IMR-90 (cell line): ENCODE results near the gene PRR12. TPM values are rescaled to one million over a fixed set of nuclear protein-coding genes. Genes with fewer than 3 reads are reported as not detected.

Experiments
- ATAC-seq: fragments of 200-7000 bp; cut with Tn5 transposase; 2 replicates; pipeline ENCODE4 v1.9.1; 2020; ENCODE audit warnings: low read depth, mild to moderate bottlenecking, moderate library complexity
- BruUV-seq: library from RNA; stranded (reverse); fragments of 400-500 nt; replicated peaks from 2 replicates; lab custom pipeline; 2021; lab: Mats Ljungman, UMichigan
- CTCF ChIA-PET: fragments of 300-600 bp; formaldehyde crosslinking; extraction: SDS; loops from one replicate; lab custom pipeline; 2021; ENCODE audit warnings: antibody characterized with exemption; lab: Yijun Ruan, JAX
- POLR2A ChIA-PET: fragments of 300-600 bp; sonication (Branson Sonifier 250); formaldehyde crosslinking; loops from one replicate; lab custom pipeline; 2022; ENCODE audit warnings: antibody characterized with exemption; ENCODE audit not compliant: unreplicated experiment; lab: Charles Lee
- DNase-seq: peaks from one replicate; pipeline ENCODE4 v3.0.0; 2013
- H2AFZ ChIP-seq: replicated peaks from 2 replicates; pipeline ENCODE3; 2013; ENCODE audit warnings: low read length, mild to moderate bottlenecking; ENCODE audit not compliant: poor library complexity
- H2AK5ac ChIP-seq: 2 replicates; pipeline ENCODE4 v1.6.1; 2013; ENCODE audit warnings: low read depth, low read length, inconsistent platforms
- H2AK9ac ChIP-seq: replicated peaks from 2 replicates; pipeline ENCODE3; 2013; ENCODE audit warnings: mild to moderate bottlenecking, low read depth, low read length, moderate library complexity; ENCODE audit not compliant: poor library complexity
- H2BK120ac ChIP-seq: 2 replicates; pipeline ENCODE4 v1.6.1; 2013; ENCODE audit warnings: low read depth, low read length, inconsistent platforms
- H2BK15ac ChIP-seq: 3 replicates; pipeline ENCODE4 v1.6.1; 2013; ENCODE audit warnings: low read depth, low read length, inconsistent platforms
- H2BK20ac ChIP-seq: 2 replicates; pipeline ENCODE4 v1.6.1; 2013; ENCODE audit warnings: low read depth, mild to moderate bottlenecking, inconsistent platforms, low read length, moderate library complexity
- H2BK5ac ChIP-seq: 2 replicates; pipeline ENCODE4 v1.6.1; 2013; ENCODE audit warnings: mild to moderate bottlenecking, low read depth, low read length, inconsistent platforms; ENCODE audit not compliant: poor library complexity, severe bottlenecking
- H3K14ac ChIP-seq: replicated peaks from 2 replicates; pipeline ENCODE4 v1.6.1; 2013; ENCODE audit warnings: low read depth, low read length, inconsistent platforms
- H3K18ac ChIP-seq: 2 replicates; pipeline ENCODE4 v1.6.1; 2013; ENCODE audit warnings: low read depth, low read length, control low read depth
- H3K23ac ChIP-seq: 2 replicates; pipeline ENCODE4 v1.6.1; 2013; ENCODE audit warnings: low read depth, low read length, inconsistent platforms
- H3K27ac ChIP-seq: 2 replicates; pipeline ENCODE4 v1.5.1; 2013; ENCODE audit warnings: mild to moderate bottlenecking, control low read depth, low read length; ENCODE audit not compliant: insufficient read depth
- H3K27me3 ChIP-seq: 2 replicates; pipeline ENCODE4 v1.6.1; 2013; ENCODE audit warnings: low read length; ENCODE audit not compliant: control insufficient read depth, insufficient read depth
- H3K36me3 ChIP-seq: 2 replicates; pipeline ENCODE4 v1.6.1; 2013; ENCODE audit warnings: low read length, mixed read lengths; ENCODE audit not compliant: control insufficient read depth, insufficient read depth
- H3K4ac ChIP-seq: 2 replicates; pipeline ENCODE4 v1.6.1; 2013; ENCODE audit warnings: low read depth, low read length, inconsistent platforms
- H3K4me1 ChIP-seq: 2 replicates; pipeline ENCODE4 v1.6.1; 2013; ENCODE audit warnings: low read length, mixed read lengths; ENCODE audit not compliant: control insufficient read depth, insufficient read depth
- H3K4me2 ChIP-seq: 2 replicates; pipeline ENCODE4 v1.6.1; 2013; ENCODE audit warnings: low read depth, mild to moderate bottlenecking, control low read depth, low read length, moderate library complexity
- H3K4me3 ChIP-seq: 2 replicates; pipeline ENCODE4 v1.5.1; 2013; ENCODE audit warnings: low read depth, mild to moderate bottlenecking, control low read depth, low read length, moderate library complexity; ENCODE audit not compliant: insufficient read depth
- H3K56ac ChIP-seq: 2 replicates; pipeline ENCODE4 v1.6.1; 2013; ENCODE audit warnings: low read length, inconsistent platforms; ENCODE audit not compliant: insufficient read depth; ENCODE audit errors: extremely low read depth
- H3K79me1 ChIP-seq, 2 experiments: 2 replicates each; pipeline ENCODE4 v1.6.1; 2013; ENCODE audit warnings: low read length in 2 of 2, inconsistent platforms in 1 of 2, low read depth in 1 of 2
- H3K9ac ChIP-seq: 2 replicates; pipeline ENCODE4 v1.6.1; 2013; ENCODE audit warnings: low read depth, low read length, control low read depth
- H3K9me1 ChIP-seq: 2 replicates; pipeline ENCODE4 v1.6.1; 2013; ENCODE audit warnings: low read length, inconsistent platforms; ENCODE audit not compliant: insufficient read depth
- H3K9me3 ChIP-seq: 2 replicates; pipeline ENCODE4 v1.6.1; 2013; ENCODE audit warnings: low read length; ENCODE audit not compliant: control insufficient read depth, insufficient read depth
- H4K20me1 ChIP-seq: 2 replicates; pipeline ENCODE4 v1.6.1; 2013; ENCODE audit warnings: low read length, inconsistent platforms; ENCODE audit not compliant: insufficient read depth
- H4K5ac ChIP-seq: 2 replicates; pipeline ENCODE4 v1.6.1; 2013; ENCODE audit warnings: mild to moderate bottlenecking, low read depth, low read length, control low read depth
- H4K8ac ChIP-seq, 2 experiments: 2 replicates each; pipeline ENCODE4 v1.6.1; 2013; ENCODE audit warnings: low read depth in 2 of 2, low read length in 2 of 2, control low read depth in 1 of 2, inconsistent platforms in 1 of 2
- H4K91ac ChIP-seq: 2 replicates; pipeline ENCODE4 v1.6.1; 2013; ENCODE audit warnings: low read depth, low read length, inconsistent platforms; ENCODE audit not compliant: insufficient read depth
- BHLHE40 ChIP-seq: fragments of 150-350 bp; IDR thresholded peaks from 2 replicates; pipeline ENCODE4 v1.6.1; 2016; ENCODE audit warnings: mild to moderate bottlenecking, low read depth, low read length
- CEBPB ChIP-seq: IDR thresholded peaks from 2 replicates; pipeline ENCODE4 v1.6.1; 2012; ENCODE audit warnings: low read depth, low read length, improper control_type of control experiment
- CHD1 ChIP-seq: IDR thresholded peaks from 2 replicates; pipeline ENCODE4 v1.6.1; 2012; ENCODE audit warnings: low read depth, low read length, improper control_type of control experiment
- FOS ChIP-seq: fragments of 150-350 bp; IDR thresholded peaks from 2 replicates; pipeline ENCODE4 v1.6.1; 2016; ENCODE audit warnings: low read depth, low read length
- MAFK ChIP-seq: IDR thresholded peaks from 2 replicates; pipeline ENCODE4 v1.6.1; 2012; ENCODE audit warnings: low read depth, low read length, improper control_type of control experiment
- MXI1 ChIP-seq: IDR thresholded peaks from 2 replicates; pipeline ENCODE4 v1.6.1; 2012; ENCODE audit warnings: low read depth, mild to moderate bottlenecking, low read length, moderate library complexity, borderline replicate concordance
- NFE2L2 ChIP-seq: fragments of 150-350 bp; IDR thresholded peaks from 2 replicates; pipeline ENCODE4 v1.6.1; 2016; ENCODE audit warnings: low read depth, mild to moderate bottlenecking, low read length
- POLR2A ChIP-seq: IDR thresholded peaks from 2 replicates; pipeline ENCODE4 v1.6.1; 2012; ENCODE audit warnings: mild to moderate bottlenecking, low read depth, low read length
- RAD21 ChIP-seq: IDR thresholded peaks from 2 replicates; pipeline ENCODE4 v1.6.1; 2012; ENCODE audit warnings: low read length, improper control_type of control experiment
- RCOR1 ChIP-seq: IDR thresholded peaks from 2 replicates; pipeline ENCODE4 v1.6.1; 2012; ENCODE audit warnings: mild to moderate bottlenecking, low read length, improper control_type of control experiment; ENCODE audit not compliant: insufficient replicate concordance
- RFX5 ChIP-seq: IDR thresholded peaks from 2 replicates; pipeline ENCODE4 v1.8.0; 2012; ENCODE audit warnings: low read depth, mild to moderate bottlenecking, low read length, moderate library complexity
- SMC3 ChIP-seq: fragments of 150-350 bp; IDR thresholded peaks from 2 replicates; pipeline ENCODE4 v1.6.1; 2016; ENCODE audit warnings: low read depth, mild to moderate bottlenecking, antibody characterized with exemption, low read length, moderate library complexity
- WGBS, 2 experiments: methylation state at CpG; one replicate each; pipeline versions ENCODE4 v1.1.5 to v1.1.7; 2013; ENCODE audit warnings: missing lambda C conversion rate in 2 of 2; ENCODE audit not compliant: insufficient read length in 1 of 2; ENCODE audit errors: extremely low coverage in 2 of 2; 5-methylcytosine and 5-hydroxymethylcytosine counted together
- dilution Hi-C: fragments of 300-500 bp; cut with HindIII; formaldehyde crosslinking; loops from one replicate; pipeline ENCODE4 v1.14.3; 2018; ENCODE audit warnings: low sequenced_read_pairs; ENCODE audit not compliant: unreplicated experiment
- in situ Hi-C: fragments of 300-500 bp; cut with MboI; formaldehyde crosslinking; loops from 3 replicates; pipeline ENCODE4 v1.14.3; 2019; ENCODE audit warnings: low sequenced_read_pairs, inconsistent platforms, mixed read lengths
- intact Hi-C: fragments of 100-400 bp; cut with micrococcal nuclease; formaldehyde crosslinking; loops from 2 replicates; pipeline ENCODE4 v1.10.0; 2022
- polyA plus RNA-seq, 3 experiments: library from polyadenylated mRNA; depleted of rRNA; stranded (reverse); fragments of >200 nt; gene quantifications; 2 replicates each; pipeline ENCODE4 v1.2.3, GENCODE V29; 2012; ENCODE audit warnings: low replicate concordance in 1 of 3
- total RNA-seq: library from RNA; depleted of rRNA; stranded (reverse); fragments of >200 nt; gene quantifications from 2 replicates; pipeline ENCODE4 v1.2.3, GENCODE V29; 2012
- TF ChIP-seq, protein P1 (sequence below): fragments of 150-350 bp; IDR thresholded peaks from 2 replicates; pipeline ENCODE4 v1.6.1; 2017; ENCODE audit warnings: mild to moderate bottlenecking, antibody characterized with exemption, low read length, low read depth
- TF ChIP-seq, protein P2 (sequence below): conservative IDR thresholded peaks from 2 replicates; pipeline ENCODE4 v1.5.1; 2012; ENCODE audit warnings: mild to moderate bottlenecking, low read depth, low read length, improper control_type of control experiment

PRR12 gene
- total and polyA plus RNA-seq, 2 of the 4 experiments (the other 2 are of a cell fraction): 0.36 to 4.1 TPM

DNA sequence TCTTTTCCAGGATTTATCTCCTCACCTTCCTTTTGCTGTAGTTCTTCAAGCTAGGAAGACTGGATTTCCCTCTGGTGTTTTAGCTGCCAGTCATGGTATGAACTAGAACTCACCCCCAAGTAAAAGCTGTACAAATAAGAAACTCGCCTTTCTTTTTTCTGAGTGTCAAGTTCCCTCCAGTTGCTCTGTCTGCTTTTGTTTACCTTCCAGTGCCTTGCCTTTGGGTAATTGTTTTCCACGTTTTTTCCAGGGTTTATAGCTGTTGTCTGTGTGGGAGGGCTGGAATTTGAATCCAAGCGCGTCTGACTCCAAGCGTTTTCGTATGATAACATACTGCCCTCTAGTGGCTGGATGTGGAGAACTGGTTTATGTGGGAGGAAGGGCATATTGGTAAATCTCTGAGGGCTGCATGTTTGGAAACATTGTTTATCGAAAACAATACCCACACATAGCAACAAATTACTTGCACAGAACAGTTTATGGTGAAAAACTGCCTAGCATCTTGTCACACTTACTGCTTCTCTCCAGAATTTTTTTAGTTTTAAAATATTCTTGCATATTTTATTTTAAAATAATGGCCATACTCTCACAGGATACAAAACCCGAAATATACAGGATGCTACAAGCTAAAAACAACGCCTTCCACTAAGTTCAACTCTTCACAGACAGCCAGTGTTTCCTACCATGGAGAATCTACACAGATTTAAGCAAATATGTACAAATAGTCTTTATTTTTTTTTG is 44.0 kb upstream of the PRR12 start:
- H4K91ac ChIP-seq: no peak overlapping the region
- dilution Hi-C loops (no loop called here), in situ Hi-C loops (no loop called here), intact Hi-C loops (loop anchor here (1.0 to 5.0 kb wide), 3 partner anchors 44 to 320 kb away; partner anchors contain the start of gene FLT3LG)
- no peak overlapping the region; the same call in 1 of the 2 replicates for H3K9ac ChIP-seq
- no peak overlapping the region for H2BK15ac ChIP-seq
- no peak overlapping the region for H3K4me3 ChIP-seq
- H2AK9ac ChIP-seq: no peak overlapping the region
- peak overlapping the region; percentile 48; the same call in 1 of the 2 replicates for H3K4me2 ChIP-seq
- ChIA-PET CTCF (interaction anchor here (0.6 to 2.5 kb wide), 14 partner anchors 10 to 702 kb away, joined by 3 to 19 read pairs (median 4); partner anchors contain the start of gene RPS11), POLR2A (interaction anchor here (0.6 kb wide), 1 partner anchor 44 kb away, joined by 3 read pairs; no protein-coding TSS in a partner anchor)
- no peaks in the 10 kb centered on the region for H3K9me1 ChIP-seq
- H3K79me1 ChIP-seq: no peaks in the 10 kb centered on the region
- no peak overlapping the region for H2BK5ac ChIP-seq
- no peak overlapping the region for H3K27ac ChIP-seq
- no CpG with 5 or more reads among the region's 9 CpGs for WGBS, 2 experiments
- H3K4ac ChIP-seq: no peak overlapping the region
- no peak overlapping the region for H3K14ac ChIP-seq
- no peaks in the 10 kb centered on the region for H3K27me3 ChIP-seq
- H3K18ac ChIP-seq: no peak overlapping the region
- no peak overlapping the region for H3K23ac ChIP-seq
- no peak overlapping the region for H4K8ac ChIP-seq
- no peaks in the 10 kb centered on the region for H4K20me1 ChIP-seq
- no peak overlapping the region for H2BK120ac ChIP-seq
- H2BK20ac ChIP-seq: no peak overlapping the region
- H3K56ac ChIP-seq: no peak overlapping the region
- H4K5ac ChIP-seq: no peak overlapping the region
- H2AFZ ChIP-seq: peak overlapping the region; percentile 37
- no TSS peak for BruUV-seq
- H2AK5ac ChIP-seq: no peak overlapping the region
- H3K36me3 ChIP-seq: peaks cover 1% of the 10 kb centered on the region; the same call in 1 of the 2 replicates
- ATAC-seq (peak; percentile 90), DNase-seq (peak; percentile 89)
- no peaks in the 10 kb centered on the region for H3K9me3 ChIP-seq
- no peaks in the 10 kb centered on the region; the same call in 1 of the 2 replicates for H3K4me1 ChIP-seq
- TF ChIP-seq, protein P1, sequence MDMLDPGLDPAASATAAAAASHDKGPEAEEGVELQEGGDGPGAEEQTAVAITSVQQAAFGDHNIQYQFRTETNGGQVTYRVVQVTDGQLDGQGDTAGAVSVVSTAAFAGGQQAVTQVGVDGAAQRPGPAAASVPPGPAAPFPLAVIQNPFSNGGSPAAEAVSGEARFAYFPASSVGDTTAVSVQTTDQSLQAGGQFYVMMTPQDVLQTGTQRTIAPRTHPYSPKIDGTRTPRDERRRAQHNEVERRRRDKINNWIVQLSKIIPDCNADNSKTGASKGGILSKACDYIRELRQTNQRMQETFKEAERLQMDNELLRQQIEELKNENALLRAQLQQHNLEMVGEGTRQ: no peak
- no peak for TF ChIP-seq RFX5
- TF ChIP-seq MXI1: peak; percentile 84
- TF ChIP-seq NFE2L2: no peak
- peak; percentile 26; the same call in 1 of the 2 replicates for TF ChIP-seq CEBPB
- TF ChIP-seq FOS: no peak
- TF ChIP-seq RCOR1: no peak
- TF ChIP-seq CHD1: no peak
- TF ChIP-seq RAD21: peak; percentile 83
- TF ChIP-seq BHLHE40: no peak
- TF ChIP-seq MAFK: no peak
- no peak for TF ChIP-seq POLR2A
- TF ChIP-seq SMC3: peak; percentile 82
- TF ChIP-seq, protein P2, sequence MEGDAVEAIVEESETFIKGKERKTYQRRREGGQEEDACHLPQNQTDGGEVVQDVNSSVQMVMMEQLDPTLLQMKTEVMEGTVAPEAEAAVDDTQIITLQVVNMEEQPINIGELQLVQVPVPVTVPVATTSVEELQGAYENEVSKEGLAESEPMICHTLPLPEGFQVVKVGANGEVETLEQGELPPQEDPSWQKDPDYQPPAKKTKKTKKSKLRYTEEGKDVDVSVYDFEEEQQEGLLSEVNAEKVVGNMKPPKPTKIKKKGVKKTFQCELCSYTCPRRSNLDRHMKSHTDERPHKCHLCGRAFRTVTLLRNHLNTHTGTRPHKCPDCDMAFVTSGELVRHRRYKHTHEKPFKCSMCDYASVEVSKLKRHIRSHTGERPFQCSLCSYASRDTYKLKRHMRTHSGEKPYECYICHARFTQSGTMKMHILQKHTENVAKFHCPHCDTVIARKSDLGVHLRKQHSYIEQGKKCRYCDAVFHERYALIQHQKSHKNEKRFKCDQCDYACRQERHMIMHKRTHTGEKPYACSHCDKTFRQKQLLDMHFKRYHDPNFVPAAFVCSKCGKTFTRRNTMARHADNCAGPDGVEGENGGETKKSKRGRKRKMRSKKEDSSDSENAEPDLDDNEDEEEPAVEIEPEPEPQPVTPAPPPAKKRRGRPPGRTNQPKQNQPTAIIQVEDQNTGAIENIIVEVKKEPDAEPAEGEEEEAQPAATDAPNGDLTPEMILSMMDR: peak; percentile 96
